ENCODE results near the gene KIF3B.
"Not testable (repeated sequence)": the region's sequence is repeated elsewhere in the genome, so short reads cannot be mapped to it uniquely, and the experiment has no call there.

The KIF3B gene

DNA sequence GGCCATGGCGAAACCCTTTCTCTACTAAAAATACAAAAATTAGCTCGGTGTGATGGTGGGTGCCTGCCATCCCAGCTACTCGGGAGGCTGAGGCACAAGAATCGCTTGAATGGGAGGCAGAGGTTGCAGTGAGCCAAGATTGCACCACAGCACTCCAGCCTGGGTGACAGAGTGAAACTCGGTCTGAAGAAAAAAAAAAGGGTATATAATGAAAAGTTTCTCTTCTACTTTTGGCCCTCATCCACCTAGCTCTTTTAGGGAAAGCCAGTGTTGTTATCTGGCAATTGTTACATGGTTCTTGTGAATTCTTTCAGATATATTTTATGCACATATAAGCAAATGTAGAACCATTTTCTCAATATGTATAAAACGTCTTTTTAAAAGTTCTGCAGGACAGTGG is 19.0 kb downstream of the KIF3B start:
- no peak for DNase-seq (ENCODE audit: low read depth in 2 of 2)

- DNase-seq (ENCODE audit: low read depth in 2 of 2) = no peak
Measured at GRCh38 chr20:32296819-32297420, 19.5 kb downstream of the KIF3B start.

DNA sequence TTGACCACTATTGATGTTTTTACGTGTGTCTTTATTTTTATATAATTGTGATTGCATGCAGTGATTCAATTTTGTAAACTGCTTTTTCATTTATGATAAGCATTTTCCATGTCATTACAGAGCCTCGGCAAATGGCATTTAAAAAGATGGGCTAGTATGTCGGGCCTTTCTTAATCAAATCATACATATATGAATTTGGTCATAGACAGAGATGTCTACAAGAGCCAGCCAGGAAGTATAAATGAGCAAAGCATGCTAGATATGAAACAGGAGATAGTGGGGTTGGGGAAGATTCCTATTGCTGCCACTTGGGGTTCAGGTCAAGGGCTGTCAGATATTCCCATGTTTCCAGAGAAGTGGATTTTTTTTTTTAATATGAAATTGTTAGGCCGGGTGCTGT is 20.0 kb downstream of the KIF3B start:
- no peak for DNase-seq (ENCODE audit: low read depth in 2 of 2)

GRCh38 chr20:32300647-32301046 is 23.2 kb downstream of the KIF3B start:
- no peak for DNase-seq (ENCODE audit: low read depth in 2 of 2)

- DNase-seq (ENCODE audit: low read depth in 2 of 2) = no peak
Measured at GRCh38 chr20:32301719-32302506, 24.5 kb downstream of the KIF3B start.

GRCh38 chr20:32302507-32302872 is 25.0 kb downstream of the KIF3B start:
- no peak for DNase-seq (ENCODE audit: low read depth in 2 of 2)

DNA sequence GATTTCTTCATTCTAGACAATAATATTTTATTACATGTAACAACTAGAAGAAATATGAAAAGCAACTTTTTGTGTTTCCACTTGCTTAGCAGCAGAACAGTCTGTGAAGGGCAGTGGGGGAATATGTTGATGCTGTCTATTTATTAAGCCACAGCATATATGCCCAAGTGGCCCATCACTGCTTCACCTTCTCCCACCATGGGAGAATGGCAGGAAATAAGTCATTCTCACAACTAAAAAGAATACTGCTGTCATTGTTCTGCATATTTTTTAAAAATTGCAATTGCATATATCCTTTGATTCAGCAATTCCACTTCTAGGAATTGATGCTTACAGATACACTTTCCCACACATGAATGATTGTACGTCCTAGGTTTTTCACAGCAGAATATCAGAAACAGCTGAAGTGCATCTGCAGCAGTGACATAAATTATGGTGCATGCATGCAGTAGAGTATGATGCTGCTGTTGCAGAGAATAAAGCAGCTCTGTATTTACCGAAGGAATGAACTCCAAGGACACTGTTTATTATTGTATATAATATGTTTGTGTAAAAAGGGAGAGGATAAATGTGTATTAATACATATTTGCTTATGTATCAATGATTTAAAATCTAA is 26.8 kb downstream of the KIF3B start:
- no peak for DNase-seq (ENCODE audit: low read depth in 2 of 2)

DNA sequence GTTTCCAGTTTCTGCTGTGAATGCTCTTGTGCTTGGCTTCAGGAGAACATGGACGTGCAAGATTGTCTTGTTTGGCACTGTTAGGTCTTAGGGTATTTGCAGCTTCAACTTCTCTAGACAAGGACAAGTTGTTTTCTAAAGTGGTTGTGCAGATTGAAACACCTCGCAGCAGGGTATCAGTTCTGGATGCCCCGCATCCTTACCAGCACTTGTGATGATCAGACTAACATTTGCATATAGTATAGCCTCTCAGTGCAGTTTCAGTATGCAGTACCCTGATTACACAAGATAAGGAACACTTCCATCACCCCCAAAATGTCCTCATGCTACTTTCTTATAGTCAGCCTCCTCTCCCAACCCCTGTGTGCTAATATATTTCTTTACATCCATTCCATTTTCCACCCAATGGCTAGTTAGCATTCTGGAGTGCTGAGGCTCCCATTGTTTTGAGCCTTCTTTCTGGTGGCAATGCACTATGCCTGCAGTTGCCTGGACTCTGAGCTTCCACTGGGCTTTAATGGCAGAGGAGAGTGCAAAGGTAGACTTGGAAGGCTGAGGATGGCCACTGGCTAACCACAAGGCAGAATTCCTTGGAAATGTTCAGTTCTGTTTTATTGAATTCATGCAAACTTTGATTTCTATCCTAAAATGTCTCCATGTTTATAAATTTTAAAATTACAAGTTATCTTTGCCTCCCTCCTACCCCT is 35.4 kb downstream of the KIF3B start:
- no peak for DNase-seq (ENCODE audit: low read depth in 2 of 2)

- DNase-seq (ENCODE audit: low read depth in 2 of 2) = no peak
Measured at GRCh38 chr20:32314768-32315167, 37.3 kb downstream of the KIF3B start.

- DNase-seq (ENCODE audit: low read depth in 2 of 2) = no peak
Measured at GRCh38 chr20:32315399-32315798, 37.9 kb downstream of the KIF3B start.

DNA sequence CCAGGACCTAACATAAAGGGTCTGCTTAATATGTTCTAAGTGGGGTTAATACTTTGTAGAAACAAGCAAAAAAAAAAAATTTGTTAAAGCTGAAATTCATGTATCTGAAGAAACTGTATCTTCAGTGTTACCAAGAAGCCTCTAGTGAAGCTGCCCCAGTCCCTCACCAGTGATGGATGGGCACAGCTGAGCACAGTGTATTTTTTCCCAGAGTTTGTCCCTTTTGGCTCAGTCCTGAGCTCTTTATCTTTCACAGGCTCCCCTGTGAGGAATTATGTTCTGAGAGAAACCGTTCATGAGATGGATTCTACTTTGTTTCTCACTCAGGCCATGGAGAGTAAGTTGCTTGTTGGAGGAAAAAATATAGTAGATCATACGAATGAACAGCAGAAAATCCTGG is 38.4 kb downstream of the KIF3B start:
- DNase-seq (ENCODE audit: low read depth in 2 of 2) = no peak

DNA sequence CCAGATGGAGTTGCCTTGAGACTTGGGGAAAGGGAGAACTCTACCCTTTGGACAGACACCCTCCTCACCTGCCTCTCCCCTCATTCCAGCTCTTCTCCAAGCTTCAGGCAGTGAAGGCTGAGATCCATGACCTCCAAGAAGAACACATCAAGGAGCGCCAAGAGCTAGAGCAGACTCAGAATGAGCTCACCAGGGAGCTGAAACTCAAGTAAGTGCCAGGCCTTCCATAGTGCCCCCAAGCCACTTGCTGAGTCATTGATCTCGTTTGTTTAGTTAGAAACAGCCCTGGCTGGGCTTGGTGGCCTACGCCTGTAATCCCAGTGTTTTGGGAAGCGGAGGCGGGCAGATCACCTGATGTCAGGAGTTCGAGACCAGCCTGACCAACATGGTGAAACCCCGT is 39.2 kb downstream of the KIF3B start:
- no peak for DNase-seq (ENCODE audit: low read depth in 2 of 2)

DNA sequence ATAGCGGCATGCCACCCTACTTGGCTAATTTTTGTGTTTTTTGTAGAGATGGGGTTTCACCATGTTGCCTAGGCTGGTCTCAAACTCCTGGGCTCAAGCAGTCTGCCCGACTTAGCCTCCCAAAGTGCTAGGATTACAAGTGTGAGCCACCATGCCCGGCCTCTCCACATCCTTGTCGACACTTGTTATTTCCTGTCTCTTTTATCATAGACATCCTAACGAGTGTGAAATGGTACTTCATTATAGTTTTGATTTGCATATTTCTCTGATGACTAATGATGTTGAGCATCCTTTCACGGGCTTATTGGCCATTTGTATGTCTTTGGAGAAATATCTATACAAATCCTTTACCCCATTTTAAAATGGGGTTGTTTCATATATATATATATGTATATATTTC is 41.6 kb downstream of the KIF3B start:
- DNase-seq (ENCODE audit: low read depth in 2 of 2) = no peak

DNA sequence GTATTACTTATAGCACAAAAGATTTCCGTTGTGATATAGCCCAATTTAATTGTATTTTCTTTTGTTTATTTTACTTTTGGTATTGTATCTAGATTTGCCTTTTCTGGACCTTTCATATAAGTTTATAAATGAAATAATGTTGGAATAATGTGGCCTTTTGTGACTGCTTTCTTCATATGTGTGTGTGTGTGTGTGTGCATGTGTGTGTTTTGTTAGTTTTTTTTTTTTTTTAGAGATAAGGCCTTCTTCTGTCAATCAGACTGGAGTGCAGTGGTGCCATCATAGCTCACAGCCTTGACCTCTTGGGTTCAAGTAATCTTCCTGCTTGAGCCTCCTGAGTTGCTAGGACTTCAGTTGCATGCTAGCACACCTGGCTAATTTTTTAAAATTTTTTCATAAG is 42.9 kb downstream of the KIF3B start:
- DNase-seq (ENCODE audit: low read depth in 2 of 2) = no peak

- DNase-seq (ENCODE audit: low read depth in 2 of 2) = no peak
Measured at GRCh38 chr20:32321390-32321789, 43.9 kb downstream of the KIF3B start.

DNA sequence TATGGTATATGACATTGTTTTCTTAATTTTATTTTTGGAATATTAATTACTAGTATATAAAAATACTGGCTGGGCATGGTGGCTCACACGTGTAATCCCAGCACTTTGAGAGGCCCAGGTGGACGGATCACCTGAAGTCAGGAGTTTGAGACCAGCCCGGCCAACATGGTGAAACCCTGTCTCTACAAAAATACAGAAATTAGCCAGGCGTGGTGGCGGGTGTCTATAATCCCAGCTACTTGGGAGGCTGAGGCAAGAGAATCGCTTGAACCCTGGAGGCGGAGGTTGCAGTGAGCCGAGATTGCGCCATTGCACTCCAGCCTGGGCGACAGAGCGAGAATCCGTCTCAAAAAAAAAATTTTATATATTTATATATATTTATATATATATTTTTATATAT is 44.8 kb downstream of the KIF3B start:
- not testable (repeated sequence) for DNase-seq (ENCODE audit: low read depth in 2 of 2)

- DNase-seq (ENCODE audit: low read depth in 2 of 2) = not testable (repeated sequence)
Measured at GRCh38 chr20:32323761-32324160, 46.3 kb downstream of the KIF3B start.

DNA sequence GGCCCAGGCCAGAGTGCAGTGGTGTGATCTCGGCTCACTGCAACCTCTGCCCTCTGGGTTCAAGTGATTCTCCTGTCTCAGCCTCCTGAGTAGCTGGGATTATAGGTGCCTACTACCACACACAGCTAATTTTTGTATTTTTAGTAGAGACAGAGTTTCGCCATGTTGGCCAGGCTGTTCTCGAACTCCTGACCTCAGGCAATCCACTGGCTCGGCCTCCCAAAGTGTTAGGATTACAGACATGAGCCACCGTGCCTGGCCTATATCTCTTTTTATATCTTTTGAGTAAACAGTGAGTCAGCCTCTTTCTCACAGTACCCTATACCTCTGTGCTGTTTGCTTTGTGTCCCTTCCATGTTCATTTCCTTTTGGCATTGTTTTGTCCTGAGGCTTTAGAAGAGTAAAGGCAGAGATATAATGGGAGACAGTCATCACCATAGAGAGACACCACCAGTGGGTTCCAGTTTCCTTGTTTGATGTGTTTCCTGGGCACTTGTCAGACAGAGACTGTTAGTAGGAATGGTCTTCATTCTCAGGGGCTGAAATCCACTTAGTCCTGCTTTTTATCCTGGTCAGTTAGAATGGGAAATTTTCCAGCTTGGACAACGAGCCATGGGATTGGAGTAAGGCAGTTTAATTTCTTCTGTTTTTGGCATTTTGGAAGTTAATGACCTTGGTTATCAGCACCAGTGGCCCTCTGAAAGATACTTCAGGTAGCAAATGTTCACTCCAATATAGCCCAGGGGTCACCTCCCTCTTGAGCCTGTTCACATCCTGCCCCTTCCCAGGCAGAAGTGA is 48.5 kb downstream of the KIF3B start:
- no peak for DNase-seq (ENCODE audit: low read depth in 2 of 2)

DNA sequence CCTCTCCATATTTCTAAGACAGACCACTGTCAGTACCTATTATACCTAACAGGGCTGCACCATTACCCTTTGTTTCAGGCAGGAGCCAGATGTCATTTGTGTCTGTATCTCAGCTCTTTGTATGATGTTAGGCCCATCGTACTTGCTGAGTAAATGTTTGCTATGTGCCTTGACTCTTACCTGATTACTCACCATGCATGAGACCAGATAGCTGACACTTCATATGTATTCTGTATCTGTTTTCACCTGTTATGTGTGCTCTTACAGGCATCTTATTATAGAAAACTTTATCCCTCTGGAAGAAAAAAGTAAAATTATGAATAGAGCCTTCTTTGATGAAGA is 49.0 kb downstream of the KIF3B start:
- DNase-seq (ENCODE audit: low read depth in 2 of 2) = no peak

DNA sequence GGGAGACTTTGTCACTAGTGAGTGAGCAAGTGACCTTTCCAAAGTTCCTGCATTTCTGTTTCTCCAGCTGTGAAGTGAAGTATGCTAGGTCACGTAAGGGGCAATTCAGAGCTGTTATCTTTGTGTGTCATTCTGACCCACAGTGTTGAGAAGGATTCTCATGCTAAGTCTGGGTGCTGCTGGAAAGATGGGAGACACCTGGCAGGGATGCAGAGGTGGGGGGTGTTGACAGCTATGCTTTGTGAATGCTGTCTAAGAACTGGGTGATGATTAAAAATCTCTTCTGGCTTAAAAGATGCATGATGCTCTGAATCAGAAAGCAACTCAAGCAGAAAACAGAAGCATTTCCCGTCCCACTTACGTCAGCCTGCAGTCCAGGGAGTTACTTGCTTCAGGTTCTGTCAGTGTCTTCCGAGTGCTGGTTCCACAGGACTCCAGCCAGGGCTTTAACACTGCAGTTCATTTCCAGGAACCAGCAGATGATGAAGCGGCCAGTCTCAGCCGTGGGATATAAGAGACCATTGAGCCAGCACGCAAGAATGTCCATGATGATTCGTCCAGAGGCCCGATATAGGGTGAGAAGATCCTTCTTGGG is 49.7 kb downstream of the KIF3B start:
- DNase-seq (ENCODE audit: low read depth in 2 of 2) = no peak

DNA sequence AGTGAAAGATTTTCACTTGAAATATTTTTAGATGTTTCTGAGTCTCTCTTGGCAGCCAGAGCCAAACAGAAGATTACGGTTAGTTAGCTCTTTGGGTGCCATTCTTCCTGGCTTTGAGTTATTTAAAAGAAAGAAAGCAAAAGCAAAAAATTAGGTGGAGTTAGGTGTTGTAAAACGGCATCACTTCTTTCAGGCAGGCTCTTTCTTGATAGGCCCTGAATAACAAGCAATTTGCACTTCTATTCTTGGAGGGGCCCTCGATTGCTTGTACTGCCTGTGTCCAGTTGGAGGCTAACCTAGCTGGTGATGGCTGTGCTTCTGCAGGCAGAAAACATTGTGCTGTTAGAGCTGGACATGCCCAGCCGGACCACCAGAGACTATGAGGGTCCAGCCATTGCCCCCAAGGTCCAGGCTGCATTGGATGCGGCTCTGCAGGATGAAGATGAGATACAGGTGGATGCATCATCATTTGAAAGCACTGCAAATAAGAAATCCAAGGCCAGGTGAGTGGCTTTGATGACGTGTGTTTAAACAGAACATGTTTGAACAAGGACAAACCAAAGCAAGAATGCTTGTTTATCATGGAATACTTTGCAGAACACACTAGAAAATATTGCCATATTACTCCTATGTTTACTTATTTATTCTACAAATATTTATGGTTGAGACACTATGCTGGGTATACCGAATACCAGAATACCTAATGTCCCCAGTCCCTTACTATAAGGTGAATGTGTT is 52.5 kb downstream of the KIF3B start:
- no peak for DNase-seq (ENCODE audit: low read depth in 2 of 2)
